Activated CD4-positive, alpha-beta T cell treated with anti-CD3 and anti-CD28 coated beads, Interleukin-2, amount 50 U/mL, for 48 hours (primary cell): ENCODE measurements around the gene PPP2R2D.
A peak's percentile ranks its signal among the peaks of the same experiment; 100 is the strongest.

Experiments used
- DNase-seq, 2 experiments: peaks; one replicate each; pipeline ENCODE4 v3.0.0-alpha.2; 2020

The PPP2R2D gene

GRCh38 chr10:131954356-131954965, 53.7 kb downstream of the PPP2R2D start:
- no peak for DNase-seq

GRCh38 chr10:131955591-131956340, 55.0 kb downstream of the PPP2R2D start:
- DNase-seq: no peak

- no peak for DNase-seq
Measured at GRCh38 chr10:131959841-131960240, 59.0 kb downstream of the PPP2R2D start.

GRCh38 chr10:131960631-131961046, 59.8 kb downstream of the PPP2R2D start:
- no peak for DNase-seq

- DNase-seq: no peak
Measured at GRCh38 chr10:131961047-131961776, 60.4 kb downstream of the PPP2R2D start.

- no peak for DNase-seq
Measured at GRCh38 chr10:131961777-131962662, 61.2 kb downstream of the PPP2R2D start.

- DNase-seq: no peak
Measured at GRCh38 chr10:131963350-131963749, 62.5 kb downstream of the PPP2R2D start.

GRCh38 chr10:131963811-131964210, 63.0 kb downstream of the PPP2R2D start:
- DNase-seq: no peak

GRCh38 chr10:131964298-131964697, 63.5 kb downstream of the PPP2R2D start:
- no peak for DNase-seq

GRCh38 chr10:131968949-131969348, 68.1 kb downstream of the PPP2R2D start:
- DNase-seq: no peak

- no peak for DNase-seq
Measured at GRCh38 chr10:131970946-131971345, 70.1 kb downstream of the PPP2R2D start.

GRCh38 chr10:131971591-131971990, 70.8 kb downstream of the PPP2R2D start:
- no peak for DNase-seq

- peak; percentile 37 to 40 for DNase-seq
Measured at GRCh38 chr10:131972474-131973071, 71.8 kb downstream of the PPP2R2D start.

GRCh38 chr10:131973160-131973951, 72.5 kb downstream of the PPP2R2D start:
- no peak for DNase-seq

- DNase-seq: no peak
Measured at GRCh38 chr10:131974034-131974817, 73.4 kb downstream of the PPP2R2D start.

- no peak for DNase-seq
Measured at GRCh38 chr10:131975003-131975402, 74.2 kb downstream of the PPP2R2D start.

- no peak for DNase-seq
Measured at GRCh38 chr10:131975796-131976195, 75.0 kb downstream of the PPP2R2D start.

GRCh38 chr10:131977323-131978096, 76.7 kb downstream of the PPP2R2D start:
- no peak for DNase-seq

GRCh38 chr10:131978366-131978765, 77.6 kb downstream of the PPP2R2D start:
- DNase-seq: no peak

GRCh38 chr10:131978851-131979250, 78.0 kb downstream of the PPP2R2D start:
- no peak for DNase-seq
